ENCODE data around the gene UBA1. TPM values are rescaled to one million over a fixed set of nuclear protein-coding genes. Genes with fewer than 3 reads are reported as not detected.
"Not testable (repeated sequence)": the region's sequence is repeated elsewhere in the genome, so short reads cannot be mapped to it uniquely, and the experiment has no call there.

The UBA1 gene
- total RNA-seq, 3 donors from 2014 or later: 160 to 198 (median 172) TPM

DNA sequence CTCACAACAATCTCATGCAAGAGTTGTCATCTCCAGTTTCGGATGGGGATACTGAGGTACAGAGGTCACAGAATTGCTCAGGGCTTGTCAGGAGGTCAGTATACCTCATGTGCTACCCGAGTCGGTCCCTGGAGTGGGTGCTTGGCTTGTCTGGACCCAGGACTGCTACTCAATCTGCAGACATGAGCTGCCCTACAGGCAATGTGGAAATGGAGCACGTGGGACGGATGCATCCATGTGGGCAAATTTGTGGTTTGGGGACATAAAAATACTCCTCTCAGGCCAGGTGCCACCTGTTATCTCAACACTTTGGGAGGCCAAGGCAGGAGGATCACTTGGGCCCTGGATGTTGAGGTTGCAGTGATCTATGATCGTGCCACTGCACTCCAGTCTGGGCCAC lies 54.9 kb downstream of the UBA1 start:
- ATAC-seq (no peak), DNase-seq (no peak)
- Histone ChIP-seq H3K4me1 (ENCODE audit: low read depth) (no peaks in the 10 kb centered on the region), H3K9me3 (no peaks in the 10 kb centered on the region), H3K4me3 (no peak overlapping the region), H3K36me3 (ENCODE audit: low read depth) (no peaks in the 10 kb centered on the region)
- intact Hi-C loops (cut with DNase I, micrococcal nuclease): no loop called here
- TF ChIP-seq, protein P1, sequence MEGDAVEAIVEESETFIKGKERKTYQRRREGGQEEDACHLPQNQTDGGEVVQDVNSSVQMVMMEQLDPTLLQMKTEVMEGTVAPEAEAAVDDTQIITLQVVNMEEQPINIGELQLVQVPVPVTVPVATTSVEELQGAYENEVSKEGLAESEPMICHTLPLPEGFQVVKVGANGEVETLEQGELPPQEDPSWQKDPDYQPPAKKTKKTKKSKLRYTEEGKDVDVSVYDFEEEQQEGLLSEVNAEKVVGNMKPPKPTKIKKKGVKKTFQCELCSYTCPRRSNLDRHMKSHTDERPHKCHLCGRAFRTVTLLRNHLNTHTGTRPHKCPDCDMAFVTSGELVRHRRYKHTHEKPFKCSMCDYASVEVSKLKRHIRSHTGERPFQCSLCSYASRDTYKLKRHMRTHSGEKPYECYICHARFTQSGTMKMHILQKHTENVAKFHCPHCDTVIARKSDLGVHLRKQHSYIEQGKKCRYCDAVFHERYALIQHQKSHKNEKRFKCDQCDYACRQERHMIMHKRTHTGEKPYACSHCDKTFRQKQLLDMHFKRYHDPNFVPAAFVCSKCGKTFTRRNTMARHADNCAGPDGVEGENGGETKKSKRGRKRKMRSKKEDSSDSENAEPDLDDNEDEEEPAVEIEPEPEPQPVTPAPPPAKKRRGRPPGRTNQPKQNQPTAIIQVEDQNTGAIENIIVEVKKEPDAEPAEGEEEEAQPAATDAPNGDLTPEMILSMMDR (IDR thresholded peaks at IDR 0.05): no peak

- intact Hi-C loops (cut with DNase I, micrococcal nuclease): no loop called here
- TF ChIP-seq, protein P1 (IDR thresholded peaks at IDR 0.05): no peak
- Histone ChIP-seq H3K9me3 (no peaks in the 10 kb centered on the region), H3K4me1 (ENCODE audit: low read depth) (no peaks in the 10 kb centered on the region), H3K4me3 (no peak overlapping the region), H3K36me3 (ENCODE audit: low read depth) (no peaks in the 10 kb centered on the region)
- ATAC-seq: no peak
- DNase-seq: no peak
These were observed 56.4 kb downstream of the UBA1 start for GRCh38 chrX:47250017-47250347.

- H3K4me3 ChIP-seq; intact Hi-C loops (cut with DNase I, micrococcal nuclease); H3K9me3 ChIP-seq; ATAC-seq; DNase-seq; H3K36me3 ChIP-seq (ENCODE audit: low read depth); H3K4me1 ChIP-seq (ENCODE audit: low read depth): not testable (repeated sequence)
These were observed 64.0 kb downstream of the UBA1 start for GRCh38 chrX:47257620-47258019.

Other genes with a start within 250 kb of the UBA1 start
- gene RGN, start 115.4 kb upstream of the UBA1 start, total RNA-seq: 1 to 10 TPM in 1 of 3 donors, under 1 TPM in 2; 0.58 to 5.5 (median 0.67) TPM
- 10 to 100 TPM; 57.6 to 72.2 (median 71.6) TPM for gene NDUFB11, start 49.1 kb upstream of the UBA1 start, total RNA-seq
- 10 to 100 TPM; 35.2 to 40.2 (median 37.7) TPM for gene RBM10, start 48.6 kb upstream of the UBA1 start, total RNA-seq
- 100 to 1,000 TPM in 2 of 3 donors, 10 to 100 TPM in 1; 81.9 to 111 (median 109) TPM for gene CDK16, start 24.9 kb downstream of the UBA1 start, total RNA-seq
- 10 to 100 TPM; 23.9 to 51.6 (median 27.7) TPM for gene USP11, start 39.2 kb downstream of the UBA1 start, total RNA-seq
- under 1 TPM in 1 of 3 donors, not detected in 2; 0.51 TPM for gene ZNF157, start 176.7 kb downstream of the UBA1 start, total RNA-seq

All from mucosa of descending colon (tissue), 3 donors.